K562 (cell line): ENCODE measurements around the gene UBR1. TPM values are rescaled to one million over a fixed set of nuclear protein-coding genes. Genes with fewer than 3 reads are reported as not detected.

Experiments used
- ATAC-seq: fragments of 200-7000 bp; cut with Tn5 transposase; 3 replicates; pipeline ENCODE4 v1.9.1; 2020; ENCODE audit warnings: moderate library complexity
- BruUV-seq: library from RNA; stranded (reverse); fragments of 400-500 nt; replicated peaks from 2 replicates; lab custom pipeline; 2021; lab: Mats Ljungman, UMichigan
- CTCF ChIA-PET: fragments of 300-600 bp; formaldehyde crosslinking; extraction: SDS; loops from one replicate; lab custom pipeline; 2021; ENCODE audit warnings: low intra/inter-chr PET ratio; lab: Yijun Ruan, JAX
- POLR2A ChIA-PET: fragments of 300-600, 350-650 bp; sonication (Branson Sonifier 250); formaldehyde crosslinking; extraction: SDS; loops from one replicate; lab custom pipeline; 2021; ENCODE audit warnings: antibody characterized with exemption, inconsistent platforms; lab: Yijun Ruan, JAX
- DNase-seq, 4 experiments: peaks; one replicate each; pipeline versions ENCODE4 v3.0.0 to v3.0.0-alpha.2; 2011 to 2018; ENCODE audit warnings: low spot score in 3 of 4, mixed read lengths in 3 of 4; ENCODE audit errors: extremely low read depth in 1 of 4
- FAIRE-seq: peaks from 2 replicates; lab custom pipeline; 2011; peaks lifted over from hg19 to GRCh38; lab: Jason Lieb, UNC
- H2AFZ ChIP-seq: 2 replicates; pipeline ENCODE4 v1.6.0; 2011; ENCODE audit warnings: low read depth, low read length, control low read depth, inconsistent platforms
- H3K27ac ChIP-seq: fragments of 200-600 bp; 3 replicates; pipeline ENCODE4 v1.8.0; 2011; ENCODE audit warnings: low read depth, mild to moderate bottlenecking, control low read depth, inconsistent platforms, low read length, moderate library complexity, mixed read lengths; ENCODE audit errors: extremely low read depth
- H3K27me3 ChIP-seq, 2 experiments: fragments of 300-600 bp in 1 of 2; 2 replicates in 1 of 2; 3 replicates in 1 of 2; pipeline versions ENCODE4 v1.6.0 to v1.8.0; 2011; ENCODE audit warnings: inconsistent platforms in 2 of 2, low read length in 2 of 2, mild to moderate bottlenecking in 1 of 2, mixed read lengths in 1 of 2, moderate library complexity in 1 of 2; ENCODE audit not compliant: control insufficient read depth in 2 of 2, insufficient read depth in 2 of 2
- H3K36me3 ChIP-seq: fragments of 300-600 bp; 3 replicates; pipeline ENCODE4 v1.8.0; 2011; ENCODE audit warnings: mild to moderate bottlenecking, low read length, inconsistent platforms; ENCODE audit not compliant: control insufficient read depth, insufficient read depth
- H3K4me1 ChIP-seq, 2 experiments: fragments of 200-600 bp in 1 of 2; replicated peaks in 1 of 2; 2 replicates in 1 of 2; 3 replicates in 1 of 2; pipeline versions ENCODE4 v1.5.1 to v1.8.0; 2011; ENCODE audit warnings: inconsistent platforms in 2 of 2, low read length in 2 of 2, mild to moderate bottlenecking in 1 of 2, mixed read lengths in 1 of 2, moderate library complexity in 1 of 2; ENCODE audit not compliant: control insufficient read depth in 2 of 2, insufficient read depth in 2 of 2
- H3K4me2 ChIP-seq: 2 replicates; pipeline ENCODE4 v1.6.1; 2011; ENCODE audit warnings: low read length, control low read depth, inconsistent platforms, mixed read lengths; ENCODE audit not compliant: insufficient read depth
- H3K4me3 ChIP-seq: fragments of 200-600 bp; sonication (generic), shearing (Covaris generic); 2 replicates; pipeline ENCODE4 v1.5.1; 2016; ENCODE audit warnings: control low read depth, inconsistent platforms
- H3K79me2 ChIP-seq: fragments of 200-600 bp; 3 replicates; pipeline ENCODE4 v1.8.0; 2011; ENCODE audit warnings: low read length, inconsistent platforms; ENCODE audit not compliant: control insufficient read depth, insufficient read depth
- H3K9ac ChIP-seq, 2 experiments: 2 replicates each; pipeline versions ENCODE4 v1.6.0 to v1.6.1; 2011; ENCODE audit warnings: low read depth in 2 of 2, low read length in 2 of 2, control low read depth in 1 of 2, inconsistent platforms in 1 of 2, mild to moderate bottlenecking in 1 of 2, mixed read lengths in 1 of 2; ENCODE audit not compliant: insufficient read depth in 1 of 2
- H3K9me1 ChIP-seq: one replicate; pipeline ENCODE4 v1.6.0; 2011; ENCODE audit warnings: inconsistent platforms, mild to moderate bottlenecking, low read length, moderate library complexity; ENCODE audit not compliant: control insufficient read depth, insufficient read depth
- H3K9me3 ChIP-seq: replicated peaks from 2 replicates; pipeline ENCODE4 v1.5.1; 2011; ENCODE audit warnings: low read depth, low read length, inconsistent platforms; ENCODE audit not compliant: control insufficient read depth, insufficient read depth
- H4K20me1 ChIP-seq: replicated peaks from 2 replicates; pipeline ENCODE4 v1.6.1; 2011; ENCODE audit warnings: low read length, inconsistent platforms, mixed read lengths; ENCODE audit not compliant: control insufficient read depth, insufficient read depth
- KLF16 ChIP-seq: IDR thresholded peaks from 2 replicates; pipeline ENCODE4 v1.6.1; 2016; ENCODE audit warnings: antibody characterized with exemption
- NRF1 ChIP-seq, 2 experiments: fragments of 450-650 bp; IDR thresholded peaks in 1 of 2; conservative IDR thresholded peaks in 1 of 2; 2 replicates each; pipeline ENCODE4 v1.6.1; 2014; ENCODE audit warnings: mild to moderate bottlenecking in 2 of 2
- POLR2B ChIP-seq: fragments of 450-650 bp; IDR thresholded peaks from 2 replicates; pipeline ENCODE4 v1.6.1; 2018; ENCODE audit warnings: low read depth; ENCODE audit not compliant: partially characterized antibody
- RBM17 ChIP-seq: fragments of 200-400 bp; formaldehyde crosslinking; IDR thresholded peaks from 2 replicates; pipeline ENCODE4 v1.6.1; 2017; ENCODE audit warnings: low read depth, mild to moderate bottlenecking, low read length, borderline replicate concordance
- RFX7 ChIP-seq: fragments of 250-450 bp; sonication (Bioruptor Pico); IDR thresholded peaks from 2 replicates; pipeline ENCODE4 v1.5.1; 2021; ENCODE audit warnings: mild to moderate bottlenecking
- SAFB2 ChIP-seq: fragments of 200-400 bp; formaldehyde crosslinking; IDR thresholded peaks from 2 replicates; pipeline ENCODE4 v1.6.1; 2018; ENCODE audit warnings: borderline replicate concordance, low read length, low read depth, moderate library complexity; ENCODE audit not compliant: severe bottlenecking
- SRSF3 ChIP-seq: fragments of 200-400 bp; formaldehyde crosslinking; IDR thresholded peaks from 2 replicates; pipeline ENCODE4 v1.6.1; 2016; ENCODE audit warnings: mild to moderate bottlenecking, low read length, moderate library complexity; ENCODE audit not compliant: insufficient read depth
- SRSF7 ChIP-seq: fragments of 200-400 bp; formaldehyde crosslinking; optimal IDR thresholded peaks from 2 replicates; pipeline ENCODE3; 2017; ENCODE audit warnings: mild to moderate bottlenecking, low read depth, low read length
- TAF1 ChIP-seq: IDR thresholded peaks from 2 replicates; pipeline ENCODE4 v1.6.1; 2011; ENCODE audit warnings: mild to moderate bottlenecking, low read length, moderate library complexity; ENCODE audit not compliant: insufficient read depth, control insufficient read depth, severe bottlenecking; ENCODE audit errors: extremely low read depth
- ZC3H8 ChIP-seq: fragments of 450-650 bp; IDR thresholded peaks from 2 replicates; pipeline ENCODE4 v1.6.1; 2017
- ZNF76 ChIP-seq: fragments of 250-450 bp; sonication (Bioruptor Pico); IDR thresholded peaks from 2 replicates; pipeline ENCODE4 v1.4.0; 2020; ENCODE audit warnings: mild to moderate bottlenecking, moderate library complexity, borderline replicate concordance
- in situ Hi-C: fragments of 300-500 bp; cut with MboI; formaldehyde crosslinking; loops from 4 replicates; pipeline ENCODE4 v1.15.0; 2018; ENCODE audit warnings: inconsistent platforms, mixed read lengths
- intact Hi-C: fragments of 100-400 bp; cut with micrococcal nuclease; formaldehyde crosslinking; loops from 2 replicates; pipeline ENCODE4 v1.14.2; 2022
- polyA plus RNA-seq, 8 experiments: library from polyadenylated mRNA; depleted of rRNA in 4 of 8; stranded (reverse) in 5 of 8; unstranded in 3 of 8; fragments of >200 nt; fragmentation: Nextera tagmentation in 2 of 8; fragmentation: Illumina TruSeq in 1 of 8; extraction: Ambion mirVana in 2 of 8; extraction: Trizol in 1 of 8; gene quantifications; 2 replicates each; pipeline versions ENCODE4 v1.2.1 to v1.2.3, GENCODE V29; 2011 to 2014; ENCODE audit warnings: inconsistent platforms in 1 of 8, missing spikeins in 1 of 8
- total RNA-seq, 7 experiments: library from RNA; depleted of rRNA in 6 of 7; stranded (reverse); fragments of >200 nt in 6 of 7; fragmentation: Illumina TruSeq in 2 of 7; extraction: Trizol in 2 of 7; gene quantifications; 2 replicates each; pipeline versions ENCODE4 v1.2.1 to v1.2.3, GENCODE V29; 2011 to 2021; ENCODE audit warnings: low replicate concordance in 1 of 7
- TF ChIP-seq, protein P1 (sequence below), 2 experiments: fragments of 450-650 bp in 1 of 2; sonication (generic) in 1 of 2; formaldehyde crosslinking in 1 of 2; IDR thresholded peaks; 2 replicates each; pipeline versions ENCODE4 v1.7.1 to v1.9.0; 2016 to 2022; ENCODE audit warnings: inconsistent platforms in 1 of 2, mild to moderate bottlenecking in 1 of 2, missing genetic modification reagents in 1 of 2
- TF ChIP-seq, protein P2 (sequence below): fragments of 250-450 bp; sonication (Bioruptor Pico); IDR thresholded peaks from 2 replicates; pipeline ENCODE4 v1.4.0; 2020; ENCODE audit warnings: mild to moderate bottlenecking, moderate library complexity

Gene UBR1
- total and polyA plus RNA-seq, 9 of the 15 experiments (the other 6 are each of a cell fraction or from before 2014, with no cell fraction given) = 5.8 to 30.7 (median 15.3) TPM

DNA sequence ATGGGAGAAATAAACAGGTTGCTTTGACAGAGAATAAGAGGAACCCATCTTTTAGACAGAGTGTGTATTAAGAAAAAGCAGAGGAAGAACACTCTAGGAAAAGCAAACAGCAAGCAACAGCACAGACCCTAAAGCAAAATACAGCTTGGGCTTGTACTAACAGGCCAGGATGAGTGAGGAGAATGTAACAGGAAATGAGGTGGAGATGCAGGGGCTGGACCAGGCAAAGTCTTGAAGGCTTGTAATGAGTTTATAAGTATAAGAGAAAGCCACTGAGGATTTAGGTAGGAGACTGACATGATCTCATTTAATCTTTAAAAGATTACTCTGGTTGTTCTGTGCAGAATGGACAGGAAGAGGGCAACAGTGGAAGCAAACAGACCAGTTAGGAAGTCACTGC, 4.9 kb downstream of the UBR1 start:
- H3K27me3 ChIP-seq = no peaks in the 10 kb centered on the region
- no peak overlapping the region for H3K27ac ChIP-seq
- H3K4me3 ChIP-seq = no peak overlapping the region
- DNase-seq (no peak), ATAC-seq (no peak), FAIRE-seq (no peak)
- peaks cover 59% of the 10 kb centered on the region for H3K36me3 ChIP-seq
- H2AFZ ChIP-seq = no peak overlapping the region
- no TSS peak for BruUV-seq
- no peak overlapping the region for H3K9ac ChIP-seq
- intact Hi-C loops (loop anchor here (10.0 kb wide), 1 partner anchor 84 kb away; the partner anchor contains the start of gene CCNDBP1), in situ Hi-C loops (no loop called here)
- H3K4me2 ChIP-seq = no peak overlapping the region
- H3K9me1 ChIP-seq = no peaks in the 10 kb centered on the region
- ChIA-PET CTCF (no interaction called here), POLR2A (no interaction called here)
- peaks cover 0 to 31% of the 10 kb centered on the region in 2 experiments; a peak in 4 of 5 replicates for H3K4me1 ChIP-seq
- no peaks in the 10 kb centered on the region for H4K20me1 ChIP-seq
- peaks cover 86% of the 10 kb centered on the region for H3K79me2 ChIP-seq
- no peaks in the 10 kb centered on the region for H3K9me3 ChIP-seq
- no peak for TF ChIP-seq POLR2B
- no peak for TF ChIP-seq RBM17
- no peak for TF ChIP-seq SRSF7
- TF ChIP-seq TAF1 = no peak
- no peak for TF ChIP-seq KLF16
- TF ChIP-seq SRSF3 = no peak
- no peak for TF ChIP-seq ZNF76 (CRISPR knock-in tag)
- TF ChIP-seq ZC3H8 = no peak
- TF ChIP-seq, protein P1, sequence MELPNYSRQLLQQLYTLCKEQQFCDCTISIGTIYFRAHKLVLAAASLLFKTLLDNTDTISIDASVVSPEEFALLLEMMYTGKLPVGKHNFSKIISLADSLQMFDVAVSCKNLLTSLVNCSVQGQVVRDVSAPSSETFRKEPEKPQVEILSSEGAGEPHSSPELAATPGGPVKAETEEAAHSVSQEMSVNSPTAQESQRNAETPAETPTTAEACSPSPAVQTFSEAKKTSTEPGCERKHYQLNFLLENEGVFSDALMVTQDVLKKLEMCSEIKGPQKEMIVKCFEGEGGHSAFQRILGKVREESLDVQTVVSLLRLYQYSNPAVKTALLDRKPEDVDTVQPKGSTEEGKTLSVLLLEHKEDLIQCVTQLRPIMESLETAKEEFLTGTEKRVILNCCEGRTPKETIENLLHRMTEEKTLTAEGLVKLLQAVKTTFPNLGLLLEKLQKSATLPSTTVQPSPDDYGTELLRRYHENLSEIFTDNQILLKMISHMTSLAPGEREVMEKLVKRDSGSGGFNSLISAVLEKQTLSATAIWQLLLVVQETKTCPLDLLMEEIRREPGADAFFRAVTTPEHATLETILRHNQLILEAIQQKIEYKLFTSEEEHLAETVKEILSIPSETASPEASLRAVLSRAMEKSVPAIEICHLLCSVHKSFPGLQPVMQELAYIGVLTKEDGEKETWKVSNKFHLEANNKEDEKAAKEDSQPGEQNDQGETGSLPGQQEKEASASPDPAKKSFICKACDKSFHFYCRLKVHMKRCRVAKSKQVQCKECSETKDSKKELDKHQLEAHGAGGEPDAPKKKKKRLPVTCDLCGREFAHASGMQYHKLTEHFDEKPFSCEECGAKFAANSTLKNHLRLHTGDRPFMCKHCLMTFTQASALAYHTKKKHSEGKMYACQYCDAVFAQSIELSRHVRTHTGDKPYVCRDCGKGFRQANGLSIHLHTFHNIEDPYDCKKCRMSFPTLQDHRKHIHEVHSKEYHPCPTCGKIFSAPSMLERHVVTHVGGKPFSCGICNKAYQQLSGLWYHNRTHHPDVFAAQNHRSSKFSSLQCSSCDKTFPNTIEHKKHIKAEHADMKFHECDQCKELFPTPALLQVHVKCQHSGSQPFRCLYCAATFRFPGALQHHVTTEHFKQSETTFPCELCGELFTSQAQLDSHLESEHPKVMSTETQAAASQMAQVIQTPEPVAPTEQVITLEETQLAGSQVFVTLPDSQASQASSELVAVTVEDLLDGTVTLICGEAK (IDR thresholded peaks at IDR 0.05) = no peak
- TF ChIP-seq, protein P1 (CRISPR knock-in tag; IDR thresholded peaks at IDR 0.05) = no peak
- no peak for TF ChIP-seq RFX7 (CRISPR knock-in tag)
- no peak for TF ChIP-seq SAFB2
- TF ChIP-seq NRF1 (conservative IDR thresholded peaks at IDR 0.05 in 1 of 2, IDR thresholded peaks at IDR 0.05 in 1 of 2) = no peak
- TF ChIP-seq, protein P2, sequence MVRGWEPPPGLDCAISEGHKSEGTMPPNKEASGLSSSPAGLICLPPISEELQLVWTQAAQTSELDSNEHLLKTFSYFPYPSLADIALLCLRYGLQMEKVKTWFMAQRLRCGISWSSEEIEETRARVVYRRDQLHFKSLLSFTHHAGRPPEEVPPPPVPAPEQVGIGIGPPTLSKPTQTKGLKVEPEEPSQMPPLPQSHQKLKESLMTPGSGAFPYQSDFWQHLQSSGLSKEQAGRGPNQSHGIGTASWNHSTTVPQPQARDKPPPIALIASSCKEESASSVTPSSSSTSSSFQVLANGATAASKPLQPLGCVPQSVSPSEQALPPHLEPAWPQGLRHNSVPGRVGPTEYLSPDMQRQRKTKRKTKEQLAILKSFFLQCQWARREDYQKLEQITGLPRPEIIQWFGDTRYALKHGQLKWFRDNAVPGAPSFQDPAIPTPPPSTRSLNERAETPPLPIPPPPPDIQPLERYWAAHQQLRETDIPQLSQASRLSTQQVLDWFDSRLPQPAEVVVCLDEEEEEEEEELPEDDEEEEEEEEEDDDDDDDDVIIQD = no peak
